ENCODE data around the gene HMGXB4.

HMGXB4 gene

DNA sequence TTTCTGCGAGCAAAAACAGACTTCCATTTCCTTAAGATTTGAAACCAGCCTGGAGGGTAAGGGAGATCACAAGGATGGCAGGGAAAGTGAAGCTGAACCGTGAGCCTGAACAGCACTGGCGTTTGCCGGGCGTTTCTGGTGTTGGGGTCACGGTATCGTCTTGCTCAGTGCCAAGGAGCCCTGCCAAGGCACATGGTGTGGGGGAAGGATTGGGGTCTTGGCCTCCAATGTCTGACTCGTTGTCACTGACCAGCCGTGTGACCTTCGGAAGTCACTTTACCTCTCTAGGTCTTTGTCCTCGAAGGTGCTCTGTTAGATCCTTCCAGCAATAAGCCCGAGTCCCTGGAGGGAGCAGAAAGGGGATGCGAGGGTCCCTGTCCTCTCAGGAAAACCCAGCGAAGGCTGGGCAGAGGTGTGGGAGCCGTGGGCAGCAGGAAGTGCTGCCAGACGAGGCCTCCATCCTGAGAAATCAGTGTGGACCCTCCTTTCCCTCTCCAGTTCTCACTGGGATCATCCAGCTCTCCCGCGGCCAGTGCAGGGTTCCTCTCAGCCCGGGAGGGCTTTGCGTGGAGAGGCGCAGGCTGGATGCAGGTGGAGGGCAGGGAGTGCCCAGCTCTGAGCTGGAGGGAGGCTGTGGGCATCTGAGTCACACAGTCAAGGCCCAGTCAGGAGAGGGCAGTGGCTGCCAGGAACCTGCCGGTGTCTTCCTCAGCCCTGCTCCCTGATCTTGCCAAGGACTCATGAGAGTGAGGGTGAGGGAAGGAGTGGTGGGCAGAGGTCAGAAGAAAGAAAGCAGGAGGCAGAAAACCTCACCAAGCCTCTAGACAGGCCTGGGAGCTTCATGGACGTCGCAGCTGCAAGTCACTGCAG, 61.3 kb downstream of the HMGXB4 start:
- TF ChIP-seq, protein P1, sequence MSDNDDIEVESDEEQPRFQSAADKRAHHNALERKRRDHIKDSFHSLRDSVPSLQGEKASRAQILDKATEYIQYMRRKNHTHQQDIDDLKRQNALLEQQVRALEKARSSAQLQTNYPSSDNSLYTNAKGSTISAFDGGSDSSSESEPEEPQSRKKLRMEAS (IDR thresholded peaks at IDR 0.05; ENCODE audit: low read depth, low read length) = no peak
- TF ChIP-seq MYC (IDR thresholded peaks at IDR 0.05; ENCODE audit: low read depth, low read length) (no peak), POLR2A (IDR thresholded peaks at IDR 0.05; ENCODE audit: extremely low read depth, insufficient read length) (no peak)
- TF ChIP-seq, protein P2, sequence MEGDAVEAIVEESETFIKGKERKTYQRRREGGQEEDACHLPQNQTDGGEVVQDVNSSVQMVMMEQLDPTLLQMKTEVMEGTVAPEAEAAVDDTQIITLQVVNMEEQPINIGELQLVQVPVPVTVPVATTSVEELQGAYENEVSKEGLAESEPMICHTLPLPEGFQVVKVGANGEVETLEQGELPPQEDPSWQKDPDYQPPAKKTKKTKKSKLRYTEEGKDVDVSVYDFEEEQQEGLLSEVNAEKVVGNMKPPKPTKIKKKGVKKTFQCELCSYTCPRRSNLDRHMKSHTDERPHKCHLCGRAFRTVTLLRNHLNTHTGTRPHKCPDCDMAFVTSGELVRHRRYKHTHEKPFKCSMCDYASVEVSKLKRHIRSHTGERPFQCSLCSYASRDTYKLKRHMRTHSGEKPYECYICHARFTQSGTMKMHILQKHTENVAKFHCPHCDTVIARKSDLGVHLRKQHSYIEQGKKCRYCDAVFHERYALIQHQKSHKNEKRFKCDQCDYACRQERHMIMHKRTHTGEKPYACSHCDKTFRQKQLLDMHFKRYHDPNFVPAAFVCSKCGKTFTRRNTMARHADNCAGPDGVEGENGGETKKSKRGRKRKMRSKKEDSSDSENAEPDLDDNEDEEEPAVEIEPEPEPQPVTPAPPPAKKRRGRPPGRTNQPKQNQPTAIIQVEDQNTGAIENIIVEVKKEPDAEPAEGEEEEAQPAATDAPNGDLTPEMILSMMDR (IDR thresholded peaks at IDR 0.05; ENCODE audit: low read depth, low read length) = no peak
- DNase-seq (ENCODE audit: low read depth) = no peak
- H3K4me3 ChIP-seq (ENCODE audit: low read depth, low read length) = no peak overlapping the region

DNA sequence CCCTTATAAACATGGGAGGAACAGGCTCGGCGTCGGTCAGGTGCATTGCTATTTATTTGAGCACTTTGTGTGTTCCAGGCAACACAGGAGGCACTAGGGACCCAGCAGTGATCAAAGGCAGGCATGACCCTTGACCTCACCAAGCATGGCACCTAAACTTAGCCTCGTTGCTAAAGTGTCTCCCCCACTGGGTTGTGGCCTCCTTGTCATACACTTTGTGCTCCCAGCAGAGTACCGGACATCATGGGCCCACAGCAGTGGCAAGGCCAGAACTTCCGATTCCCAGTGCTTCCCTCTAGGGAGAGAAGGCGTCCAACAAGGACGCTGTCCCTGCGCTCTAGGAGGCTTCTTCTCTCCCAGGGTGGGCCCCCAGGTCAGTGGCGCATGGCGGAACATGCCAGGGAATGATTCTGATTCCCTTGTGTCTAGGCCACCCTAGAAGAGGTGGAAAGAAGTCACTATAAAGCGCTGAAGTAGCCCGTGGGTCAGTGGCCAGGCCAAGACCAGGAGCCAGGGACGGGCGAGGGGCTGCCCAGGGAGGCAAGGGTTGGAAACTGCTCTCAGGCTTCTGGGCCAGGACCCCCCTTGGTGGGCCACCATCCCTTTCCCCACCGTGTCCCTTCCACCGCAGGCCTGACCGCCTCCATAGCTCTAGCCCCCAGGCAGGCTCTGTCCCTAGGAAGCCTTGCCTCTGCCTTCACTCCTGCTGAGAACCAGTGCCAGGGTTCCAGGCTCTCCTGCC, 62.1 kb downstream of the HMGXB4 start:
- H3K4me3 ChIP-seq (ENCODE audit: low read depth, low read length) = no peak overlapping the region
- no peak for DNase-seq (ENCODE audit: low read depth)
- TF ChIP-seq, protein P2 (IDR thresholded peaks at IDR 0.05; ENCODE audit: low read depth, low read length) = no peak
- TF ChIP-seq MYC (IDR thresholded peaks at IDR 0.05; ENCODE audit: low read depth, low read length) = no peak
- no peak for TF ChIP-seq POLR2A (IDR thresholded peaks at IDR 0.05; ENCODE audit: extremely low read depth, insufficient read length)
- TF ChIP-seq, protein P1 (IDR thresholded peaks at IDR 0.05; ENCODE audit: low read depth, low read length) = no peak

DNA sequence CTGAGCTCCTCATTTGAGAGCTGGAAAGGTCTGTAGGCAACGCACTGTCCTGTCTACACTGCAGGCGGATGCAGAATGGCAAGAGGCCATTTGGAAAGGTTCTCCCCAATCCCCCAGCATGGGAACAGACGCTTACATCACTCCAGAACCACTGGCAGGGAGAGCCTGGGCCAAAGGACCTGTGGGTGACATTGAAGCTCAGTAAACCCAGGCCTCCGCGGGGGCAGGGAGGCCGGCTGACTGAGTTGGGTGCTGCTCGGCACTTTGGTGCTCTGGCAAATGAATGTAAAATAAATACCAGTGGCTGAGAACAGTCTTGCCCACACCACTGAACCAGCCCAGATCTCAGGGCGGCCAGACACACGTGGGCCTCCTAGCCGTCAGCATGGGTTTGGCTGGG, 64.8 kb downstream of the HMGXB4 start:
- no peak overlapping the region for H3K4me3 ChIP-seq (ENCODE audit: low read depth, low read length)
- no peak for TF ChIP-seq MYC (IDR thresholded peaks at IDR 0.05; ENCODE audit: low read depth, low read length)
- TF ChIP-seq, protein P2 (IDR thresholded peaks at IDR 0.05; ENCODE audit: low read depth, low read length) = no peak
- no peak for DNase-seq (ENCODE audit: low read depth)

DNA sequence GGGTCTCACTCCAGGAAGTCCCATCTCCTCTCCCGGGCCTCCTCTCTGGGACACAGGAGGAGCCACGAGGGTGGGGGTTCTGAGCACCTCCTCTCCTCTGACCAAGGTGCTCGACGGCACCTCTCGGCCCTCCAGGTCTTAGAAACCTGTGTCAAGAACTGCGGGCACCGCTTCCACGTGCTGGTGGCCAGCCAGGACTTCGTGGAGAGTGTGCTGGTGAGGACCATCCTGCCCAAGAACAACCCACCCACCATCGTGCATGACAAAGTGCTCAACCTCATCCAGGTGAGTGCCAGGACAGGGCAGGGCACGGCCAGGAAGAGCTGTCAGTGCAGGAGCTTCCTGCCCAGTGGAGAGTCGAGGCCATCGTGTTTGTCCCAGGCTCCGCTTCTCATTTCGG, 65.6 kb downstream of the HMGXB4 start:
- no peak for DNase-seq (ENCODE audit: low read depth)
- no peak overlapping the region for H3K4me3 ChIP-seq (ENCODE audit: low read depth, low read length)
- TF ChIP-seq, protein P1 (IDR thresholded peaks at IDR 0.05; ENCODE audit: low read depth, low read length) = no peak
- TF ChIP-seq, protein P2 (IDR thresholded peaks at IDR 0.05; ENCODE audit: low read depth, low read length) = no peak
- TF ChIP-seq MYC (IDR thresholded peaks at IDR 0.05; ENCODE audit: low read depth, low read length) (no peak), POLR2A (IDR thresholded peaks at IDR 0.05; ENCODE audit: extremely low read depth, insufficient read length) (no peak)

DNA sequence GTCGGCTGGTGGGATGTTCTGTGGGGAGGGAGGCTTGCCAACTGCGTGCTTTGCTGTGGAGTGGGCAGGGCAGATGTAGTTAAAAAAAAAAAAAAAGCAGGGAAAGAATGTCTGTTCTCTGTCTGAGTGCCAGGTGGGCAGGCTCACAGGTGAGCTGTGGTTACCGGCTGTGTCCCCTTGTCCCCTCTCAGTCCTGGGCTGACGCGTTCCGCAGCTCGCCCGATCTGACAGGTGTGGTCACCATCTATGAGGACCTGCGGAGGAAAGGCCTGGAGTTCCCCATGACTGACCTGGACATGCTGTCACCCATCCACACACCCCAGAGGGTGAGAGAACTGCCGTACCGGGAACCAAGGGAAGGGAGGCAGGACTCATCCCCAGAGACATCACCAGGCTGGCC, 66.0 kb downstream of the HMGXB4 start:
- no peak overlapping the region for H3K4me3 ChIP-seq (ENCODE audit: low read depth, low read length)
- no peak for DNase-seq (ENCODE audit: low read depth)
- TF ChIP-seq, protein P1 (IDR thresholded peaks at IDR 0.05; ENCODE audit: low read depth, low read length) = no peak
- TF ChIP-seq POLR2A (IDR thresholded peaks at IDR 0.05; ENCODE audit: extremely low read depth, insufficient read length) = no peak
- TF ChIP-seq, protein P2 (IDR thresholded peaks at IDR 0.05; ENCODE audit: low read depth, low read length) = no peak
- TF ChIP-seq MYC (IDR thresholded peaks at IDR 0.05; ENCODE audit: low read depth, low read length) = no peak

All from NB4 (cell line).